H1 (cell line): ENCODE data around the gene RPL18A. TPM values are rescaled to one million over a fixed set of nuclear protein-coding genes. Genes with fewer than 3 reads are reported as not detected.

Experiments used
- CTCF ChIA-PET: fragments of 300-600 bp; sonication (Branson Sonifier 250); formaldehyde crosslinking; loops from one replicate; lab custom pipeline; 2021; ENCODE audit not compliant: partially characterized antibody; lab: Charles Lee
- POLR2A ChIA-PET: fragments of 300-600 bp; sonication (Branson Sonifier 250); formaldehyde crosslinking; loops from one replicate; lab custom pipeline; 2021; ENCODE audit warnings: inconsistent platforms; ENCODE audit not compliant: partially characterized antibody; lab: Charles Lee
- DNase-seq, 2 experiments: peaks; one replicate each; pipeline versions ENCODE4 v3.0.0 to v3.0.0-alpha.2; 2010 to 2022; ENCODE audit warnings: low spot score in 2 of 2, low read depth in 1 of 2, mixed read lengths in 1 of 2
- FAIRE-seq: peaks from 2 replicates; lab custom pipeline; 2011; peaks lifted over from hg19 to GRCh38; lab: Jason Lieb, UNC
- H2AFZ ChIP-seq: 2 replicates; pipeline ENCODE4 v1.8.1; 2012; ENCODE audit warnings: low read length, inconsistent platforms
- H2AK5ac ChIP-seq: 2 replicates; pipeline ENCODE4 v1.6.1; 2013; ENCODE audit warnings: low read depth, low read length
- H2BK120ac ChIP-seq: replicated peaks from 2 replicates; pipeline ENCODE3; 2013; ENCODE audit warnings: low read depth, low read length, inconsistent platforms
- H2BK12ac ChIP-seq: 2 replicates; pipeline ENCODE4 v1.6.1; 2013; ENCODE audit warnings: low read depth, low read length
- H2BK15ac ChIP-seq: 2 replicates; pipeline ENCODE4 v1.6.1; 2013; ENCODE audit warnings: low read length
- H2BK20ac ChIP-seq: 2 replicates; pipeline ENCODE4 v1.6.1; 2013; ENCODE audit warnings: low read length
- H2BK5ac ChIP-seq: 2 replicates; pipeline ENCODE4 v1.6.1; 2013; ENCODE audit warnings: low read depth, low read length
- H3K14ac ChIP-seq: 2 replicates; pipeline ENCODE4 v1.6.1; 2013; ENCODE audit warnings: inconsistent platforms; ENCODE audit not compliant: insufficient read length
- H3K18ac ChIP-seq: 2 replicates; pipeline ENCODE4 v1.6.1; 2013; ENCODE audit warnings: low read length; ENCODE audit errors: extremely low read depth
- H3K23ac ChIP-seq: 2 replicates; pipeline ENCODE4 v1.6.1; 2013; ENCODE audit warnings: inconsistent platforms; ENCODE audit not compliant: insufficient read length
- H3K23me2 ChIP-seq: 2 replicates; pipeline ENCODE4 v1.6.1; 2013; ENCODE audit warnings: low read depth, low read length
- H3K27ac ChIP-seq: 2 replicates; pipeline ENCODE4 v1.6.1; 2011; ENCODE audit warnings: low read depth, low read length, inconsistent platforms
- H3K27me3 ChIP-seq, 4 experiments: replicated peaks in 1 of 4; 1 replicate in 1 of 4; 2 replicates in 3 of 4; pipeline versions ENCODE4 v1.6.1 to v1.8.1; 2011 to 2013; ENCODE audit warnings: low read length in 3 of 4, mild to moderate bottlenecking in 3 of 4, inconsistent platforms in 2 of 4, mixed read lengths in 2 of 4, moderate library complexity in 1 of 4; ENCODE audit not compliant: control insufficient read depth in 3 of 4, insufficient read depth in 3 of 4; ENCODE audit errors: extremely low read depth in 1 of 4
- H3K36me3 ChIP-seq, 4 experiments: 2 replicates each; pipeline versions ENCODE4 v1.6.1 to v1.8.1; 2011 to 2013; ENCODE audit warnings: mild to moderate bottlenecking in 4 of 4, low read length in 3 of 4, moderate library complexity in 2 of 4, control low read depth in 1 of 4, inconsistent platforms in 1 of 4; ENCODE audit not compliant: insufficient read depth in 4 of 4, control insufficient read depth in 2 of 4
- H3K4ac ChIP-seq: replicated peaks from 2 replicates; pipeline ENCODE3; 2013; ENCODE audit warnings: low read length, low read depth, mixed read lengths, inconsistent platforms; ENCODE audit not compliant: insufficient read length
- H3K4me1 ChIP-seq, 4 experiments: replicated peaks in 1 of 4; 1 replicate in 1 of 4; 2 replicates in 3 of 4; pipeline versions ENCODE4 v1.6.1 to v1.8.1; 2011 to 2013; ENCODE audit warnings: low read length in 3 of 4, inconsistent platforms in 2 of 4, mixed read lengths in 1 of 4; ENCODE audit not compliant: insufficient read depth in 4 of 4, control insufficient read depth in 3 of 4
- H3K4me2 ChIP-seq, 2 experiments: 2 replicates each; pipeline versions ENCODE4 v1.6.1 to v1.8.1; 2011 to 2013; ENCODE audit warnings: low read depth in 2 of 2, low read length in 2 of 2, control low read depth in 1 of 2, inconsistent platforms in 1 of 2, mild to moderate bottlenecking in 1 of 2; ENCODE audit not compliant: insufficient read depth in 1 of 2
- H3K4me3 ChIP-seq, 4 experiments: fragments of 200-600, 300-600 bp in 1 of 4; sonication (generic), shearing (Covaris generic), sonication (Bioruptor Twin) in 1 of 4; 2 replicates each; pipeline versions ENCODE4 v1.5.1 to v1.8.1; 2011 to 2016; ENCODE audit warnings: low read length in 4 of 4, low read depth in 3 of 4, control low read depth in 2 of 4, inconsistent platforms in 2 of 4, mild to moderate bottlenecking in 2 of 4, mixed read lengths in 1 of 4, moderate library complexity in 1 of 4; ENCODE audit not compliant: insufficient read depth in 2 of 4; ENCODE audit errors: extremely low read depth in 1 of 4
- H3K56ac ChIP-seq: replicated peaks from 2 replicates; pipeline ENCODE3; 2013; ENCODE audit warnings: low read depth, mild to moderate bottlenecking, mixed read lengths, low read length, inconsistent platforms; ENCODE audit not compliant: insufficient read length
- H3K79me1 ChIP-seq: 2 replicates; pipeline ENCODE4 v1.6.1; 2013; ENCODE audit warnings: low read depth, low read length, control low read depth
- H3K79me2 ChIP-seq, 2 experiments: 2 replicates each; pipeline versions ENCODE4 v1.6.1 to v1.8.1; 2012 to 2013; ENCODE audit warnings: low read length in 2 of 2, mild to moderate bottlenecking in 2 of 2, inconsistent platforms in 1 of 2; ENCODE audit not compliant: insufficient read depth in 2 of 2, control insufficient read depth in 1 of 2
- H3K9ac ChIP-seq, 4 experiments: replicated peaks in 1 of 4; 1 replicate in 1 of 4; 2 replicates in 3 of 4; pipeline versions ENCODE4 v1.6.1 to v1.8.1; 2011 to 2013; ENCODE audit warnings: low read depth in 3 of 4, low read length in 3 of 4, control low read depth in 2 of 4, mild to moderate bottlenecking in 2 of 4, moderate library complexity in 2 of 4, inconsistent platforms in 1 of 4; ENCODE audit errors: extremely low read depth in 1 of 4
- H3K9me3 ChIP-seq, 2 experiments: 2 replicates each; pipeline versions ENCODE4 v1.6.1 to v1.8.1; 2012 to 2013; ENCODE audit warnings: mild to moderate bottlenecking in 2 of 2, moderate library complexity in 2 of 2, control low read depth in 1 of 2, inconsistent platforms in 1 of 2, low read depth in 1 of 2, low read length in 1 of 2, mixed read lengths in 1 of 2; ENCODE audit not compliant: insufficient read depth in 2 of 2
- H4K20me1 ChIP-seq, 2 experiments: replicated peaks in 1 of 2; 2 replicates each; pipeline versions ENCODE3 to v1.8.1; 2011 to 2013; ENCODE audit warnings: inconsistent platforms in 2 of 2, low read length in 2 of 2, mild to moderate bottlenecking in 1 of 2; ENCODE audit not compliant: insufficient read depth in 2 of 2, control insufficient read depth in 1 of 2
- H4K5ac ChIP-seq: 2 replicates; pipeline ENCODE4 v1.6.1; 2013; ENCODE audit warnings: low read length, low read depth, mixed read lengths, inconsistent platforms; ENCODE audit not compliant: insufficient read length
- H4K8ac ChIP-seq: 2 replicates; pipeline ENCODE4 v1.8.0; 2013; ENCODE audit warnings: mild to moderate bottlenecking, moderate library complexity, low read length, inconsistent platforms; ENCODE audit not compliant: insufficient read depth; ENCODE audit errors: extremely low read depth
- H4K91ac ChIP-seq: replicated peaks from 2 replicates; pipeline ENCODE3; 2013; ENCODE audit warnings: low read length, mixed read lengths, inconsistent platforms; ENCODE audit not compliant: insufficient read length
- ASH2L ChIP-seq: fragments of 200-600, 300-600 bp; sonication (generic); IDR thresholded peaks from one replicate; pipeline ENCODE4 v1.7.1; 2017; ENCODE audit warnings: low read length
- CBX5 ChIP-seq: fragments of 300-800, 300-1000 bp; sonication (generic); IDR thresholded peaks from 2 replicates; pipeline ENCODE4 v1.7.1; 2016; ENCODE audit warnings: antibody characterized with exemption, low read length, low read depth
- E2F6 ChIP-seq: IDR thresholded peaks from 2 replicates; pipeline ENCODE4 v1.6.1; 2012; ENCODE audit warnings: inconsistent platforms
- HDAC6 ChIP-seq: IDR thresholded peaks from one replicate; pipeline ENCODE4 v1.7.1; 2012; ENCODE audit warnings: low read depth, mild to moderate bottlenecking, inconsistent platforms, low read length, moderate library complexity
- RNF2 ChIP-seq: fragments of 200-900, 300-1000 bp; sonication (generic); IDR thresholded peaks from 2 replicates; pipeline ENCODE4 v1.7.1; 2016; ENCODE audit warnings: borderline replicate concordance, low read depth, mild to moderate bottlenecking, antibody characterized with exemption, low read length; ENCODE audit not compliant: poor library complexity, severe bottlenecking; ENCODE audit errors: missing control alignments
- SAP30 ChIP-seq: fragments of 300-600 bp; sonication (generic); IDR thresholded peaks from 2 replicates; pipeline ENCODE4 v1.7.1; 2012; ENCODE audit warnings: low read length, moderate library complexity, mild to moderate bottlenecking, inconsistent platforms; ENCODE audit not compliant: insufficient read depth, insufficient replicate concordance
- SIN3A ChIP-seq, 2 experiments: IDR thresholded peaks in 1 of 2; conservative IDR thresholded peaks in 1 of 2; 2 replicates each; pipeline ENCODE4 v1.6.1; 2011 to 2012; ENCODE audit warnings: low read length in 2 of 2, improper control_type of control experiment in 1 of 2, low read depth in 1 of 2, mild to moderate bottlenecking in 1 of 2
- SIX5 ChIP-seq: IDR thresholded peaks from 2 replicates; pipeline ENCODE4 v1.6.1; 2011; ENCODE audit warnings: mild to moderate bottlenecking, low read depth, low read length
- SP2 ChIP-seq: IDR thresholded peaks from 2 replicates; pipeline ENCODE4 v1.6.1; 2012; ENCODE audit warnings: mild to moderate bottlenecking, low read length, inconsistent platforms
- ZNF274 ChIP-seq: IDR thresholded peaks from 2 replicates; pipeline ENCODE4 v1.7.0; 2012; ENCODE audit warnings: low read length, borderline replicate concordance; ENCODE audit errors: extremely low read depth
- WGBS, 2 experiments: shearing (Covaris generic) in 1 of 2; methylation state at CpG; one replicate each; pipeline versions ENCODE4 v1.1.6 to v1.1.7; 2013 to 2015; ENCODE audit warnings: low lambda C conversion rate in 2 of 2, mixed read lengths in 2 of 2, inconsistent platforms in 1 of 2, low coverage in 1 of 2, missing lambda C conversion rate in 1 of 2; ENCODE audit not compliant: insufficient replicate concordance in 2 of 2, insufficient coverage in 1 of 2, insufficient read length in 1 of 2; ENCODE audit errors: extremely low coverage in 1 of 2, missing lambda C conversion rate in 1 of 2; 5-methylcytosine and 5-hydroxymethylcytosine counted together
- polyA plus RNA-seq, 7 experiments: library from polyadenylated mRNA; depleted of rRNA in 3 of 7; stranded (reverse) in 5 of 7; unstranded in 2 of 7; fragments of >200 nt in 5 of 7; fragments of 200-250 nt in 2 of 7; gene quantifications; 1 replicate in 5 of 7; 2 replicates in 1 of 7; 4 replicates in 1 of 7; pipeline versions ENCODE4 v1.2.1 to v1.2.3, GENCODE V29; 2011 to 2013; ENCODE audit warnings: missing spikeins in 2 of 7, mixed read lengths in 2 of 7
- total RNA-seq: library from RNA; stranded (reverse); fragmentation: NEBNext Ultra II Directional; extraction: Animal tissue kit (Norgen Biotek cat#: 25700); gene quantifications from 2 replicates; pipeline ENCODE4 v1.2.1, GENCODE V29; 2021

Gene RPL18A
- total and polyA plus RNA-seq, 2 of the 8 experiments (the other 6 are each of a cell fraction or from before 2014, with no cell fraction given), result 2,749 to 3,938 TPM

DNA sequence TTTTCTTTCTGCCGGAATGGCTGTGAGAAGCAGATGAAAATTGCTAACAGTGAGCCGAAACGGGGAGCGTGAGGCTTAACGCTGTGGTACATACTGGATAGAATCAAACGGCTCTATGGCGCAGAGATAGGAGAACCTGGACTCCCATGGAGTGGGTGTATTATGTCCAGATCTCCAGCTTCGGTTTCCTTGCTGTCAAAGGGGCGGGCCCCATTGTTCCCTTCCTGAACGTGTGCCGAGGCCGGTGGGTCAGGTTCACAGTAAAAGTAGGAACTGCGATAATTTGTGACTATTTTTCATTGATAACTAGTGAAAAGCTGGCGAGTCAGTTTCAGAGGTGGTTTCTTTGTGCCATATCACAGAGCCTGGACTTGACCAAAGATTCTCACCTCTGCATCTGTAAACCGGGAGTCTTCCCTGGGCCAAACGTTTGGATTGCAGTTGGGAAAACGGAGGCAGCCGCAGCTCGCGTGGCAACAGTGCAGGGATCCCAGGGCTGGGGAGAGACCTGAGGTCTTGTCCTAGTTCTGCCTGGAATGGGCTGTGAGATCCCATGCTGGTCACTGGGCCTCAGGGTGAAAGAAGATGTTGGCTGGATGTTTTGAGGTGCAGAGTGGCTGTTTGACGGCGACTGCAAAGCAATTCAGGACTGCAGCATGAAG lies 752 bp downstream of the RPL18A start:
- Histone ChIP-seq H3K56ac (peak overlapping the region; percentile 93), H3K14ac (peak overlapping the region; percentile 74), H3K27me3 (no peaks in the 10 kb centered on the region), H4K8ac (peak overlapping the region; percentile 84), H2BK5ac (peak overlapping the region; percentile 92), H4K20me1 (peaks cover 16 to 26% of the 10 kb centered on the region in 2 experiments), H3K23me2 (peaks cover 15% of the 10 kb centered on the region), H2BK15ac (no peak overlapping the region), H2BK12ac (no peak overlapping the region), H3K4me2 (peak overlapping the region; percentile 93 to 98), H3K9me3 (no peaks in the 10 kb centered on the region), H4K91ac (peak overlapping the region; percentile 63), H3K4ac (peak overlapping the region; percentile 88), H3K79me2 (peaks cover 15 to 28% of the 10 kb centered on the region in 2 experiments), H3K9ac (peak overlapping the region; percentile 94 to 96 (median 95)), H2AK5ac (0 out of 2 replicates have a peak overlapping the region, but pooled peaks have one; percentile 90), H2AFZ (no peak overlapping the region), H4K5ac (peak overlapping the region; percentile 67), H3K27ac (peak overlapping the region; percentile 94), H3K4me1 (peaks cover 0 to 13% (median 6%) of the 10 kb centered on the region in 4 experiments; a peak in 4 of 7 replicates), H3K18ac (peak overlapping the region; percentile 99), H2BK20ac (no peak overlapping the region), H3K79me1 (peaks cover 6% of the 10 kb centered on the region; the same call in 1 of the 2 replicates), H2BK120ac (peak overlapping the region; percentile 31), H3K23ac (no peak overlapping the region), H3K4me3 (peak overlapping the region; percentile 98 to 100 (median 99)), H3K36me3 (peaks cover 32 to 49% (median 40%) of the 10 kb centered on the region in 4 experiments)
- 2% methylated on average over 22 of the region's 22 CpGs; no CpG with 5 or more reads in 1 of the 2 experiments for WGBS, 2 experiments
- CTCF ChIA-PET, result interaction anchor here (0.6 to 2.1 kb wide), 5 partner anchors 10 to 144 kb away, joined by 3 to 16 read pairs (median 5); partner anchors contain the start of gene SLC5A5
- FAIRE-seq (no peak), DNase-seq (no peak)
- POLR2A ChIA-PET, result interaction anchor here (0.7 to 20.2 kb wide), 35 partner anchors 9 to 462 kb away, joined by 3 to 392 read pairs (median 5); partner anchors contain the start of genes B3GNT3, CCDC124, JAK3 and PIK3R2
- TF ChIP-seq RNF2, result no peak
- TF ChIP-seq ASH2L, result no peak
- TF ChIP-seq SP2, result no peak
- 0 out of 4 replicates have a peak, but pooled peaks have one; percentile 41 to 51 for TF ChIP-seq SIN3A (conservative IDR thresholded peaks at IDR 0.05 in 1 of 2, IDR thresholded peaks at IDR 0.05 in 1 of 2; ENCODE audit: low read depth in 1 of 2, low read length in 2 of 2)
- TF ChIP-seq SAP30, result peak; percentile 51
- no peak for TF ChIP-seq CBX5
- no peak for TF ChIP-seq HDAC6
- no peak for TF ChIP-seq ZNF274
- TF ChIP-seq SIX5, result no peak
- TF ChIP-seq E2F6, result no peak
